Measurements from ENCODE around the gene VIPR1.

The VIPR1 gene

GRCh38 chr3:42502429-42503250, at the start of gene VIPR1:
Gene VIPR1 (plus strand): TSS chr3:42502643. CDS start chr3:42502736, 93 bp downstream.
- peak; percentile 65 for DNase-seq

GRCh38 chr3:42456211-42456610, 46.2 kb upstream of the VIPR1 start:
- DNase-seq, result no peak

- DNase-seq, result peak; percentile 36
These were observed 43.3 kb upstream of the VIPR1 start for GRCh38 chr3:42459151-42459550.

- DNase-seq, result no peak
These were observed 40.7 kb upstream of the VIPR1 start for GRCh38 chr3:42461762-42462161.

- DNase-seq, result no peak
These were observed 39.4 kb upstream of the VIPR1 start for GRCh38 chr3:42463093-42463492.

- no peak for DNase-seq
These were observed 34.3 kb upstream of the VIPR1 start for GRCh38 chr3:42468111-42468510.

GRCh38 chr3:42472555-42472954, 29.9 kb upstream of the VIPR1 start:
- DNase-seq, result no peak

GRCh38 chr3:42473083-42473932, 29.1 kb upstream of the VIPR1 start:
- no peak for DNase-seq

- DNase-seq, result no peak
These were observed 26.0 kb upstream of the VIPR1 start for GRCh38 chr3:42476225-42477125.

- no peak for DNase-seq
These were observed 24.7 kb upstream of the VIPR1 start for GRCh38 chr3:42477696-42478095.

GRCh38 chr3:42478830-42479229, 23.6 kb upstream of the VIPR1 start:
- no peak for DNase-seq

GRCh38 chr3:42486814-42487565, 15.5 kb upstream of the VIPR1 start:
- DNase-seq, result no peak

GRCh38 chr3:42488687-42489086, 13.8 kb upstream of the VIPR1 start:
- DNase-seq, result no peak

GRCh38 chr3:42489116-42489936, 13.1 kb upstream of the VIPR1 start:
- DNase-seq, result no peak

GRCh38 chr3:42489937-42490227, 12.6 kb upstream of the VIPR1 start:
- no peak for DNase-seq

- DNase-seq, result no peak
These were observed 12.2 kb upstream of the VIPR1 start for GRCh38 chr3:42490243-42490642.

GRCh38 chr3:42491881-42492507, 10.4 kb upstream of the VIPR1 start:
- no peak for DNase-seq

- no peak for DNase-seq
These were observed 9.8 kb upstream of the VIPR1 start for GRCh38 chr3:42492508-42493080.

- DNase-seq, result no peak
These were observed 9.2 kb upstream of the VIPR1 start for GRCh38 chr3:42493126-42493797.

GRCh38 chr3:42493798-42494151, 8.7 kb upstream of the VIPR1 start:
- DNase-seq, result no peak

Data from hematopoietic multipotent progenitor cell treated with erythropoietin and hydrocortisone succinate and interleukin-3 and kit ligand, for 8 days (in vitro differentiated cells).